ENCODE data around the gene EXOSC5. TPM values are rescaled to one million over a fixed set of nuclear protein-coding genes. Genes with fewer than 3 reads are reported as not detected.

Gene EXOSC5
- total and polyA plus RNA-seq, 9 of the 15 experiments (the other 6 are each of a cell fraction or from before 2014, with no cell fraction given): 10.9 to 75.5 (median 37.8) TPM

GRCh38 chr19:41363753-41364523, 33.2 kb downstream of the EXOSC5 start, which contains the start of gene B9D2 (continued):
- peak in 1 of 2 experiments; percentile 59; a peak in 1 of 4 replicates for TF ChIP-seq ZNF639 (CRISPR knock-in tag; conservative IDR thresholded peaks at IDR 0.05 in 1 of 2, IDR thresholded peaks at IDR 0.05 in 1 of 2)
- no peak for TF ChIP-seq MEF2A (IDR thresholded peaks at IDR 0.05; ENCODE audit: control insufficient read depth, low read depth, low read length)
- TF ChIP-seq POLR2G (IDR thresholded peaks at IDR 0.05; ENCODE audit: low read depth, low read length): peak; percentile 86
- TF ChIP-seq ID3 (CRISPR knock-in tag; IDR thresholded peaks at IDR 0.05): no peak
- no peak for TF ChIP-seq ID3 (tag; IDR thresholded peaks at IDR 0.05)
- no peak for TF ChIP-seq TAF9B (IDR thresholded peaks at IDR 0.05; ENCODE audit: partially characterized antibody)
- no peak for TF ChIP-seq GTF2E2 (tag; IDR thresholded peaks at IDR 0.05)
- TF ChIP-seq CBFA2T2 (conservative IDR thresholded peaks at IDR 0.05): no peak
- no peak for TF ChIP-seq ARID1B (IDR thresholded peaks at IDR 0.05)
- TF ChIP-seq GABPB1 (CRISPR knock-in tag; IDR thresholded peaks at IDR 0.05): peak; percentile 75
- TF ChIP-seq ESRRA (IDR thresholded peaks at IDR 0.05; ENCODE audit: borderline replicate concordance, low read depth): no peak; the same call in 1 of the 2 replicates
- TF ChIP-seq YY1 (IDR thresholded peaks at IDR 0.05; ENCODE audit: borderline replicate concordance in 1 of 3, control insufficient read depth in 1 of 3, extremely low read depth in 1 of 3, insufficient read depth in 3 of 3, insufficient read length in 1 of 3, insufficient replicate concordance in 2 of 3, low read depth in 1 of 3, low read length in 2 of 3): peak; percentile 98 to 100 (median 100)
- TF ChIP-seq MTA3 (IDR thresholded peaks at IDR 0.05; ENCODE audit: borderline replicate concordance): no peak; the same call in 1 of the 2 replicates
- TF ChIP-seq MYBL2 (IDR thresholded peaks at IDR 0.05; ENCODE audit: low read depth): no peak; the same call in 1 of the 2 replicates
- TF ChIP-seq MYBL2 (CRISPR knock-in tag; IDR thresholded peaks at IDR 0.05; ENCODE audit: borderline replicate concordance): no peak
- no peak for TF ChIP-seq TRIM28 (IDR thresholded peaks at IDR 0.05)
- no peak for TF ChIP-seq CBX2 (IDR thresholded peaks at IDR 0.05; ENCODE audit: insufficient read depth, low read length, poor library complexity, severe bottlenecking)
- no peak for TF ChIP-seq MCM7 (IDR thresholded peaks at IDR 0.05)
- no peak for TF ChIP-seq KDM4B (IDR thresholded peaks at IDR 0.05; ENCODE audit: borderline replicate concordance in 2 of 2, low read depth in 1 of 2)
- TF ChIP-seq SRSF9 (IDR thresholded peaks at IDR 0.05; ENCODE audit: borderline replicate concordance, low read depth, low read length): no peak
- TF ChIP-seq ETV6 (IDR thresholded peaks at IDR 0.05; ENCODE audit: borderline replicate concordance in 1 of 2, low read depth in 2 of 2, low read length in 1 of 2): peak in 1 of 2 experiments; percentile 35; a peak in 1 of 4 replicates
- no peak for TF ChIP-seq ETV6 (CRISPR knock-in tag; IDR thresholded peaks at IDR 0.05; ENCODE audit: borderline replicate concordance)
- TF ChIP-seq ZFP1 (CRISPR knock-in tag; IDR thresholded peaks at IDR 0.05): no peak
- no peak for TF ChIP-seq FOXK1 (CRISPR knock-in tag; IDR thresholded peaks at IDR 0.05; ENCODE audit: borderline replicate concordance)
